ENCODE data around the gene GAL3ST2.

DNA sequence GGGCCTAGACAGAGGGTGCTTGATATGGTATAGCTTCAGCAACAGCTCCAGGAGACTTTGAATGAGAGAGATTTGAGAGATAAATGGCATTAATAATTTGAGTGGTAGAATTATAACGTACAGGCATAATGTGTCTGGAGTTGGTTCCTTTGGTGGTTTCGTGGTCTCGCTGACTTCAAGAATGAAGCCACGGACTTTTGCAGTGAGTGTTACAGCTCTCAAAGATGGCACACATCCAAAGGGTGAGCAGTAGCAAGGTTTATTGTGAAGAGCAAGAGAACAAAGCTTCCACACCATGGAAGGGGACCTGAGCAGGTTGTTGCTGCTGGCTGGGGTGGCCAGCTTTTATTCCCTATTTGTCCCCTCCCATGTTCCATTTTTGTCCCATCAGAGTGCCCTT is 59.0 kb downstream of the GAL3ST2 start:
- TF ChIP-seq, protein P1, sequence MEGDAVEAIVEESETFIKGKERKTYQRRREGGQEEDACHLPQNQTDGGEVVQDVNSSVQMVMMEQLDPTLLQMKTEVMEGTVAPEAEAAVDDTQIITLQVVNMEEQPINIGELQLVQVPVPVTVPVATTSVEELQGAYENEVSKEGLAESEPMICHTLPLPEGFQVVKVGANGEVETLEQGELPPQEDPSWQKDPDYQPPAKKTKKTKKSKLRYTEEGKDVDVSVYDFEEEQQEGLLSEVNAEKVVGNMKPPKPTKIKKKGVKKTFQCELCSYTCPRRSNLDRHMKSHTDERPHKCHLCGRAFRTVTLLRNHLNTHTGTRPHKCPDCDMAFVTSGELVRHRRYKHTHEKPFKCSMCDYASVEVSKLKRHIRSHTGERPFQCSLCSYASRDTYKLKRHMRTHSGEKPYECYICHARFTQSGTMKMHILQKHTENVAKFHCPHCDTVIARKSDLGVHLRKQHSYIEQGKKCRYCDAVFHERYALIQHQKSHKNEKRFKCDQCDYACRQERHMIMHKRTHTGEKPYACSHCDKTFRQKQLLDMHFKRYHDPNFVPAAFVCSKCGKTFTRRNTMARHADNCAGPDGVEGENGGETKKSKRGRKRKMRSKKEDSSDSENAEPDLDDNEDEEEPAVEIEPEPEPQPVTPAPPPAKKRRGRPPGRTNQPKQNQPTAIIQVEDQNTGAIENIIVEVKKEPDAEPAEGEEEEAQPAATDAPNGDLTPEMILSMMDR (IDR thresholded peaks at IDR 0.05), result no peak
- TF ChIP-seq POLR2A (IDR thresholded peaks at IDR 0.05), result no peak
